Vagina (tissue), 2 donors: ENCODE measurements around the gene YBX2. TPM values are rescaled to one million over a fixed set of nuclear protein-coding genes. Genes with fewer than 3 reads are reported as not detected.

Source experiments
- DNase-seq, 2 donors: peaks; one replicate each; pipeline ENCODE4 v3.0.0-alpha.2; 2017; ENCODE audit errors: extremely low spot score in 2 of 2
- H3K27ac ChIP-seq: fragments of 200-600 bp; sonication (generic); one replicate; pipeline ENCODE4 v1.5.1; 2019
- H3K27me3 ChIP-seq: fragments of 200-600 bp; sonication (generic); one replicate; pipeline ENCODE4 v1.5.1; 2019
- H3K36me3 ChIP-seq, 2 donors: fragments of 200-600 bp; sonication (generic); one replicate each; pipeline ENCODE4 v1.5.1; 2017 to 2019
- H3K4me1 ChIP-seq: fragments of 200-600 bp; sonication (generic); one replicate; pipeline ENCODE4 v1.5.1; 2019
- H3K4me3 ChIP-seq, 2 donors: fragments of 200-600 bp; sonication (generic); 1 replicate in 1 of 2; 2 replicates in 1 of 2; pipeline ENCODE4 v1.5.1; 2016 to 2019
- H3K9me3 ChIP-seq: fragments of 200-600 bp; sonication (generic); one replicate; pipeline ENCODE4 v1.5.1; 2019
- POLR2A ChIP-seq, 2 donors: fragments of 450-650 bp; IDR thresholded peaks; one replicate each; pipeline ENCODE4 v1.6.1; 2017; ENCODE audit warnings: antibody characterized with exemption in 2 of 2, mild to moderate bottlenecking in 2 of 2, moderate library complexity in 2 of 2
- POLR2AphosphoS5 ChIP-seq, 2 donors: sonication (generic); formaldehyde crosslinking; IDR thresholded peaks; one replicate each; pipeline ENCODE4 v1.9.0; 2017; ENCODE audit warnings: antibody characterized with exemption in 2 of 2, mild to moderate bottlenecking in 2 of 2, low read depth in 1 of 2; ENCODE audit not compliant: insufficient read depth in 1 of 2
- intact Hi-C: fragments of 100-400 bp; cut with DNase I; formaldehyde crosslinking; loops from one replicate; pipeline ENCODE4 v1.15.1; 2023
- total RNA-seq: library from RNA; depleted of rRNA; stranded (reverse); fragments of >200 nt; gene quantifications from one replicate; pipeline ENCODE4 v1.2.3, GENCODE V29; 2016
- TF ChIP-seq, protein P1 (sequence below), 3 experiments: fragments of 450-650 bp in 2 of 3; fragments of 200-600 bp in 1 of 3; sonication (generic) in 1 of 3; IDR thresholded peaks; one replicate each; pipeline ENCODE4 v1.5.1; 2017 to 2019; ENCODE audit warnings: antibody characterized with exemption in 3 of 3, mild to moderate bottlenecking in 2 of 3, moderate library complexity in 2 of 3

The YBX2 gene
- total RNA-seq, 1 donor from 2014 or later: 0.25 TPM

GRCh38 chr17:7313890-7314718, 19.7 kb upstream of the YBX2 start:
- TF ChIP-seq, protein P1, sequence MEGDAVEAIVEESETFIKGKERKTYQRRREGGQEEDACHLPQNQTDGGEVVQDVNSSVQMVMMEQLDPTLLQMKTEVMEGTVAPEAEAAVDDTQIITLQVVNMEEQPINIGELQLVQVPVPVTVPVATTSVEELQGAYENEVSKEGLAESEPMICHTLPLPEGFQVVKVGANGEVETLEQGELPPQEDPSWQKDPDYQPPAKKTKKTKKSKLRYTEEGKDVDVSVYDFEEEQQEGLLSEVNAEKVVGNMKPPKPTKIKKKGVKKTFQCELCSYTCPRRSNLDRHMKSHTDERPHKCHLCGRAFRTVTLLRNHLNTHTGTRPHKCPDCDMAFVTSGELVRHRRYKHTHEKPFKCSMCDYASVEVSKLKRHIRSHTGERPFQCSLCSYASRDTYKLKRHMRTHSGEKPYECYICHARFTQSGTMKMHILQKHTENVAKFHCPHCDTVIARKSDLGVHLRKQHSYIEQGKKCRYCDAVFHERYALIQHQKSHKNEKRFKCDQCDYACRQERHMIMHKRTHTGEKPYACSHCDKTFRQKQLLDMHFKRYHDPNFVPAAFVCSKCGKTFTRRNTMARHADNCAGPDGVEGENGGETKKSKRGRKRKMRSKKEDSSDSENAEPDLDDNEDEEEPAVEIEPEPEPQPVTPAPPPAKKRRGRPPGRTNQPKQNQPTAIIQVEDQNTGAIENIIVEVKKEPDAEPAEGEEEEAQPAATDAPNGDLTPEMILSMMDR (IDR thresholded peaks at IDR 0.05): no peak
- TF ChIP-seq POLR2A (IDR thresholded peaks at IDR 0.05): no peak
- no peak for TF ChIP-seq POLR2AphosphoS5 (IDR thresholded peaks at IDR 0.05; ENCODE audit: insufficient read depth in 1 of 2, low read depth in 1 of 2)
- Histone ChIP-seq H3K27ac (peak overlapping the region; percentile 91), H3K4me1 (peaks cover 58% of the 10 kb centered on the region), H3K27me3 (no peaks in the 10 kb centered on the region), H3K9me3 (no peaks in the 10 kb centered on the region), H3K36me3 (peaks cover 3 to 69% of the 10 kb centered on the region in 2 donors), H3K4me3 (peak overlapping the region; percentile 87 to 95)
- no peak for DNase-seq
- intact Hi-C loops: loop anchor here (5.0 kb wide), 1 partner anchor 33 kb away; no protein-coding TSS in a partner anchor

DNA sequence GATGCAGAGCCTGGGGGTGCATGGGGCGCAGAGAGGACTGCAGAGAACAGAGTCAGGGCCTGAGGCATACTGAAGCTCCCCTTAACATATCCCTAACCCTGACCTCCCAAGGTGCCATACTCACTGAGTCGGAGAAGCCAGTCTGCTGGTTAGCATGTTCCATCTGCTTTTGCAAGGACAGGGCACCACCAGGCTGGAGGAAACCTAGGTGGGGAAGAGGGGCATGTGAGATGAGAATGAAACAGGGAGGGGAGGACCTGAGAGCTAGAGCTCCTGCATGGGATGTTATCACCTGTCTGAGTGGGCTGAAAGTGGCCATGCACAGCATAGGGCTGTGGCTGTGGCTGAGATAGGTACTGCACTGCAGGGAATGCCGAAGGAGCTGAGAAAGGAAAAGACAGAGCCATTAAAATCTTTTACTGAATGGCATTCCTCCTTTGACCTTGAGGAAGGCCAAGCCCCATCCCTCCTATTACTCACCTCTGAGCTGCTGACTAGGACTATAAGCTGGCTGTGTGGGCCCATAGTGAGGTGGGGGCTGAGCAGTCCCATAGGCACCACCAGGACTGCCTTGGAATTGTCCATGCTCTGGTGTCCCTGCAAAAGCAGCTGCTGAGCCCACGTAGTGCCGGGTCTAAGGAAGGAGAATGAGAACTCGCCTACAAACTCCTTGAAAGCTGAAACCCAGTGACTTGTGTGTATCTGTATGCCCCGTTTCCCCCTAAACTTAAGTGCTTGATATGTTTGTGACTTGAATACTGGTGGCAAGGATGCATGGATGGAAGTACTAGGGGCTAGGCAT, 18.9 kb upstream of the YBX2 start:
- H3K36me3 ChIP-seq: peaks cover 3 to 61% of the 10 kb centered on the region in 2 donors
- H3K4me1 ChIP-seq: peaks cover 66% of the 10 kb centered on the region
- H3K27ac ChIP-seq: no peak overlapping the region

GRCh38 chr17:7312432-7313087, 18.1 kb upstream of the YBX2 start:
- Histone ChIP-seq H3K27me3 (no peaks in the 10 kb centered on the region), H3K36me3 (peaks cover 3 to 54% of the 10 kb centered on the region in 2 donors), H3K4me3 (no peak overlapping the region), H3K27ac (no peak overlapping the region), H3K4me1 (peaks cover 68% of the 10 kb centered on the region), H3K9me3 (no peaks in the 10 kb centered on the region)
- intact Hi-C loops: loop anchor here (5.0 kb wide), 1 partner anchor 35 kb away; no protein-coding TSS in a partner anchor
- TF ChIP-seq, protein P1 (IDR thresholded peaks at IDR 0.05): no peak
- no peak for TF ChIP-seq POLR2AphosphoS5 (IDR thresholded peaks at IDR 0.05; ENCODE audit: insufficient read depth in 1 of 2, low read depth in 1 of 2)
- no peak for TF ChIP-seq POLR2A (IDR thresholded peaks at IDR 0.05)
- no peak for DNase-seq

More for the DNA sequence above, 18.9 kb upstream of the YBX2 start:
- intact Hi-C loops: loop anchor here (5.0 kb wide), 1 partner anchor 34 kb away; no protein-coding TSS in a partner anchor
- Histone ChIP-seq H3K9me3 (no peaks in the 10 kb centered on the region), H3K4me3 (no peak overlapping the region), H3K27me3 (no peaks in the 10 kb centered on the region)
- no peak for DNase-seq
- TF ChIP-seq, protein P1 (IDR thresholded peaks at IDR 0.05): no peak
- TF ChIP-seq POLR2AphosphoS5 (IDR thresholded peaks at IDR 0.05; ENCODE audit: insufficient read depth in 1 of 2, low read depth in 1 of 2) (no peak), POLR2A (IDR thresholded peaks at IDR 0.05) (no peak)

- Histone ChIP-seq H3K27ac (no peak overlapping the region), H3K4me3 (no peak overlapping the region), H3K27me3 (no peaks in the 10 kb centered on the region), H3K36me3 (peaks cover 3 to 47% of the 10 kb centered on the region in 2 donors), H3K4me1 (peaks cover 74% of the 10 kb centered on the region), H3K9me3 (no peaks in the 10 kb centered on the region)
- no peak for DNase-seq
- TF ChIP-seq POLR2AphosphoS5 (IDR thresholded peaks at IDR 0.05; ENCODE audit: insufficient read depth in 1 of 2, low read depth in 1 of 2) (no peak), POLR2A (IDR thresholded peaks at IDR 0.05) (no peak)
- TF ChIP-seq, protein P1 (IDR thresholded peaks at IDR 0.05): no peak
- intact Hi-C loops: loop anchor here (5.0 kb wide), 1 partner anchor 36 kb away; no protein-coding TSS in a partner anchor
These were observed 16.8 kb upstream of the YBX2 start for GRCh38 chr17:7311110-7311705.
